Fibroblast of skin of left biceps (primary cell): ENCODE data around the gene ZCCHC7.

Source experiments
- DNase-seq, 2 experiments: peaks; one replicate each; pipeline ENCODE4 v3.0.0-alpha.2; 2013; ENCODE audit warnings: low read depth in 2 of 2

The ZCCHC7 gene

GRCh38 chr9:37209431-37210386 lies 89.3 kb downstream of the ZCCHC7 start:
- no peak for DNase-seq

GRCh38 chr9:37210737-37211523 lies 90.6 kb downstream of the ZCCHC7 start:
- DNase-seq, result no peak

- DNase-seq, result no peak
These were observed 92.1 kb downstream of the ZCCHC7 start for GRCh38 chr9:37212435-37212834.

- DNase-seq, result no peak
These were observed 95.0 kb downstream of the ZCCHC7 start for GRCh38 chr9:37215381-37215780.

- DNase-seq, result peak in 1 of 2 experiments; percentile 15
These were observed 95.5 kb downstream of the ZCCHC7 start for GRCh38 chr9:37215830-37216229.

GRCh38 chr9:37217161-37217560 lies 96.8 kb downstream of the ZCCHC7 start:
- no peak for DNase-seq

- DNase-seq, result no peak
These were observed 98.5 kb downstream of the ZCCHC7 start for GRCh38 chr9:37218800-37219425.

GRCh38 chr9:37220971-37221370 lies 100.6 kb downstream of the ZCCHC7 start:
- DNase-seq, result no peak

GRCh38 chr9:37221489-37222106 lies 101.2 kb downstream of the ZCCHC7 start:
- DNase-seq, result no peak

GRCh38 chr9:37229455-37229854 lies 109.1 kb downstream of the ZCCHC7 start:
- no peak for DNase-seq

- DNase-seq, result no peak
These were observed 109.6 kb downstream of the ZCCHC7 start for GRCh38 chr9:37229882-37230482.

- no peak for DNase-seq
These were observed 116.4 kb downstream of the ZCCHC7 start for GRCh38 chr9:37236822-37237221.

- no peak for DNase-seq
These were observed 117.7 kb downstream of the ZCCHC7 start for GRCh38 chr9:37238122-37238521.

GRCh38 chr9:37239224-37239859 lies 119.0 kb downstream of the ZCCHC7 start:
- DNase-seq, result no peak

GRCh38 chr9:37239921-37240320 lies 119.5 kb downstream of the ZCCHC7 start:
- no peak for DNase-seq

GRCh38 chr9:37241340-37241739 lies 121.0 kb downstream of the ZCCHC7 start:
- DNase-seq, result no peak

- no peak for DNase-seq
These were observed 121.7 kb downstream of the ZCCHC7 start for GRCh38 chr9:37242089-37242488.

GRCh38 chr9:37243588-37244345 lies 123.4 kb downstream of the ZCCHC7 start:
- no peak for DNase-seq

GRCh38 chr9:37246826-37247225 lies 126.5 kb downstream of the ZCCHC7 start:
- no peak for DNase-seq

- DNase-seq, result no peak
These were observed 128.3 kb downstream of the ZCCHC7 start for GRCh38 chr9:37248651-37249163.
